Skeletal muscle satellite cell (primary cell): ENCODE results near the gene ARMS2. TPM values are rescaled to one million over a fixed set of nuclear protein-coding genes. Genes with fewer than 3 reads are reported as not detected.

Experiments
- H3K27me3 ChIP-seq: 2 replicates; pipeline ENCODE4 v1.7.0; 2013; ENCODE audit warnings: low read length; ENCODE audit not compliant: control insufficient read depth, insufficient read depth
- H3K36me3 ChIP-seq: 2 replicates; pipeline ENCODE4 v1.7.0; 2013; ENCODE audit warnings: mild to moderate bottlenecking, control low read depth, low read length; ENCODE audit not compliant: insufficient read depth
- H3K4me1 ChIP-seq: 2 replicates; pipeline ENCODE4 v1.7.0; 2013; ENCODE audit warnings: low read length; ENCODE audit not compliant: control insufficient read depth, insufficient read depth
- H3K4me2 ChIP-seq: 2 replicates; pipeline ENCODE4 v1.7.0; 2013; ENCODE audit warnings: mild to moderate bottlenecking, low read length
- H3K4me3 ChIP-seq: 2 replicates; pipeline ENCODE4 v1.7.0; 2013; ENCODE audit warnings: low read length
- H3K9ac ChIP-seq: 2 replicates; pipeline ENCODE4 v1.7.0; 2013; ENCODE audit warnings: mild to moderate bottlenecking, low read depth, low read length, moderate library complexity
- H3K9me3 ChIP-seq: replicated peaks from 2 replicates; pipeline ENCODE4 v1.7.0; 2013; ENCODE audit warnings: mild to moderate bottlenecking, control low read depth, low read length
- total RNA-seq: library from RNA; depleted of rRNA; stranded (reverse); fragments of >200 nt; gene quantifications from 2 replicates; pipeline ENCODE4 v1.2.3, GENCODE V29; 2012; rRNA removed

ARMS2 gene, protein sequence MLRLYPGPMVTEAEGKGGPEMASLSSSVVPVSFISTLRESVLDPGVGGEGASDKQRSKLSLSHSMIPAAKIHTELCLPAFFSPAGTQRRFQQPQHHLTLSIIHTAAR
- total RNA-seq = not detected in 2 replicates

DNA sequence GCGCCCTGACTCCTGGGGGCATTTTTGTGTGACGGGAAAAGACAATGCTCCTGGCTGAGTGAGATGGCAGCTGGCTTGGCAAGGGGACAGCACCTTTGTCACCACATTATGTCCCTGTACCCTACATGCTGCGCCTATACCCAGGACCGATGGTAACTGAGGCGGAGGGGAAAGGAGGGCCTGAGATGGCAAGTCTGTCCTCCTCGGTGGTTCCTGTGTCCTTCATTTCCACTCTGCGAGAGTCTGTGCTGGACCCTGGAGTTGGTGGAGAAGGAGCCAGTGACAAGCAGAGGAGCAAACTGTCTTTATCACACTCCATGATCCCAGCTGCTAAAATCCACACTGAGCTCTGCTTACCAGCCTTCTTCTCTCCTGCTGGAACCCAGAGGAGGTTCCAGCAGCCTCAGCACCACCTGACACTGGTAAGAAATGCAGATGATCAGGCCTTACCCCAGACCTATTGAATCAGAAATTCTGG lies at the start of gene ARMS2:
Gene ARMS2 (plus strand): TSS at position 51 of the 478 bp plus-strand sequence. CDS start 75 bp downstream, at position 126.
- Histone ChIP-seq H3K9me3 (no peaks in the 10 kb centered on the region), H3K27me3 (no peaks in the 10 kb centered on the region)

DNA sequence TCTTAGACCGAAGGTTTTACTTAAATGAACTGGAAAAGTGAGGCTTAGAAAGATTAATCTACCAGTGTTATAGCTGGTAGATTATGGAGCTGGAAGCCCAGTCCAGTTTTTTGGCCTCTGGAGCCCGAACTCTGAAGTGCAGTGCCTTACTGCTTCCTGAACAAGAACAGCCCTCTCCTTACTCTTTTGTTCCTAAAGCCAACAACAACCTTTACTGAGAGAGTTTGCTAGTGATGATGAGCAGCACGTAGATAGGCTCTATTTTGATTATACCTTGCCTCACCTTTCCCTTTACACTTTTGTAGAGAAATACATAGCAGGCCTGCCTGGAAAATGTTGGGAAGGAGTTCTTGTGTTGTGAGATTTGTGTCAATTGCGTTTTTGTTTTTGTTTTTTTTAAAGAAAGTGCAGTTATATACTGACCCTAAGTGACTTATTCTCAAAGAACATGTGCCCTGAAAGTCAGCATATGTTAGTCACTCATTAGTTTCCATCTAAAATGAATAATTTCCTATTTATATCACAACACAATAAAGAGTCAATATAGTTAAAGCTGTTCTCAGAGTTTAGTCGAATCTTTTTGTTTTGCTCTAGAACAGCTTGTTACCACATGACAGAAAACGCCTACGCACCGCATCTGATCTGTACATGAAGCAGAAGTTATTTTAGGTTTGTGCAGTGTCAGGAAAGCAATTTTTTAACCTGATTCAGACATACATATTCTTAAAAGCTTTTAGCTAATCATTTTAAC lies 46.9 kb upstream of the ARMS2 start:
- no peak overlapping the region for H3K4me3 ChIP-seq
- H3K9ac ChIP-seq = no peak overlapping the region
- no peak overlapping the region for H3K4me2 ChIP-seq
- H3K4me1 ChIP-seq = no peaks in the 10 kb centered on the region
- no peaks in the 10 kb centered on the region for H3K9me3 ChIP-seq
- no peaks in the 10 kb centered on the region for H3K27me3 ChIP-seq
- peaks cover 17% of the 10 kb centered on the region for H3K36me3 ChIP-seq

More for the DNA sequence above, at the start of gene ARMS2:
- no peak within 1 kb of the TSS for H3K4me3 ChIP-seq
- no peaks in the 10 kb centered on the region for H3K36me3 ChIP-seq
- H3K9ac ChIP-seq = no peak within 1 kb of the TSS
- peaks cover 13% of the 10 kb centered on the region for H3K4me1 ChIP-seq
- no peak within 1 kb of the TSS for H3K4me2 ChIP-seq

DNA sequence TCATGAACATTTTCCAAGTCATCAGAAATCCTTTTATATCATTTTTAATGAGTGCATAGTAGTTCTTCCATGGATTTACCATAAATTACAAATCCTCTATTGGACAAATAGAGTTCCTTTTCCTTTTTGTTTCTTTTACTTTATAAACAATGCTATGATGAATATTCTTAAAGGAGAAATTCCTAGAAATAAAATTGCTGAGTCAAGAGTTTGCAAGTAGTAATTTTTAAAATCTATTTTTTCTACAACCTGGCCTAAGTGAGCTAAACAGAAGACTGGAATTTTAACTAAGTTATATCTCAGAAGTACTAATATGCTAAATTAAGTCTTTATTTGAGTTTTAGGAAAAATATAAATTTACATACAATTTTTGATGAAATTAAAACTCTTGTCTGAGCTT lies 41.1 kb upstream of the ARMS2 start:
- Histone ChIP-seq H3K4me3 (no peak overlapping the region), H3K9me3 (no peaks in the 10 kb centered on the region), H3K4me1 (peaks cover 12% of the 10 kb centered on the region), H3K27me3 (no peaks in the 10 kb centered on the region), H3K9ac (no peak overlapping the region), H3K4me2 (no peak overlapping the region), H3K36me3 (peaks cover 15% of the 10 kb centered on the region)

DNA sequence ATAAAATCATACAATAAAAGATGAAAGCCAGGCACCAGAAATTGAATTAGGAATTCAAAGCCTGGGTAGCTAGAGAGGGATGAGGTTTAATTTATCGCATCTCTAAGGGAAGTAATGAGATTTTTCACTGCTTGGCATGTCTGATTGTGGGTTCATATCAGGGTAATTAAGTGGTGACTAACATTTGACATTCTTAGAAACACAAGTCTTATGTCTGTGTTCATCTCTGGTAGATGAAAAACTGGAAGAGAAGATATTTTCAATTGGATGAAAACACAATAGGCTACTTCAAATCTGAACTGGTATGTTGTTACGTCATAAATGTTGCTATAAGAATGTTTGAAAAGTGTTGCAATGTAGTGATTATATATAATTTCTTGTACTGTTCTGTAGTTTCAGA lies 36.8 kb upstream of the ARMS2 start:
- H3K4me2 ChIP-seq = no peak overlapping the region
- no peak overlapping the region for H3K9ac ChIP-seq
- peaks cover 11% of the 10 kb centered on the region for H3K36me3 ChIP-seq
- H3K9me3 ChIP-seq = no peaks in the 10 kb centered on the region
- H3K4me1 ChIP-seq = peaks cover 48% of the 10 kb centered on the region
- no peak overlapping the region for H3K4me3 ChIP-seq
- H3K27me3 ChIP-seq = no peaks in the 10 kb centered on the region

DNA sequence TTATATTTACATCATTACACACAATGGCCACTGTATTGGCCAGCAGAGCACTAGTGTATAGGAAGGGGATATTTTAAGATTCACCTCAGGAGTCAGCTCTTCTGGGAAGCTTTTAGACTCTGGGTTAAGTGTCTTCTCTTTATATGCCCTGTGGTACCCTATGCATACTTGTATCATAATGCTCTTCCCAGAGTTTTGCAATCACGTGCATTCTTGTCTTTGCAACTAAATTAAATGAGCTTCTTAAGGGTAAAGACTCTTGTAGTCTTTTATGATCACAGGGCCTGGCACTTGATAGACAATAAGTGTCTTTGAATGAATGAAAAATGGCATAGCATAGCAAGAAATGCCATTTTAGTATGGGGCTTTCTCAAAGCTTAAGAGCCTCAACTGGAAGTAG lies 35.4 kb upstream of the ARMS2 start:
- Histone ChIP-seq H3K27me3 (no peaks in the 10 kb centered on the region), H3K4me2 (no peak overlapping the region), H3K4me1 (peaks cover 48% of the 10 kb centered on the region), H3K9ac (no peak overlapping the region), H3K9me3 (no peaks in the 10 kb centered on the region), H3K4me3 (no peak overlapping the region), H3K36me3 (peaks cover 5% of the 10 kb centered on the region)

DNA sequence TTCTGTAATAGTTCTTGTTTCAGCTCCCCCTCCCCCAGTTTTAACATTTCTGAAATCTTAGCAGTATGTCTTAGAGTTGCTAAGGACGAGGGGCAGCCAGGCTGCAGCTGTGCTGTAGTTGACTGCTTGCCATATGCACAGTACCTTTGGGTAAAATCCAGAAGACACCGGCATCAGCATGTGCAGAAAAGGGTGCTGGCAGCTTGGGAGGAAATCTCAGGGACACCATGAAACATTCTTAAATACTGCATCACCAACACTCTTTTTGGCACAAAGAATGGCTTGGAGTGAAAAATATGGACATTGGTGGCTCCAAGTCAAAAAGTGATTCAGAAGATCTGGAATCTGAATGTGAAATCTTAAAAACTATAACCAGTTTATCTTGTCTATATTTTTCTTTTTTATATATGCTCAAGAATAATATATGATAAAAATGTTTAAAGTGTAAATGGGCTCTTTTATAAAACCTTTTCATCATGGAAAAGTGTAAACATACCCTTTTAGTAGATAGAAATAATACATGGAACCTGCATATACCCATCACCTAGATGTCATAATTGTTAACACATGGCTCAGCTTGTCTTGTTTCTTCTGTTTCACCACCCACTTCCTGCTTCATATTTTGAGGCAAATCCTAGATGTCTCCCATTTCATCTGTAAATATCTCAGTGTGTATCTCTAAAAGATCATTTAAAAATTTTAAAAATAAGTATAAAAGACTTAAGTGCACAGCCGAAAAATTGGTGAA lies 34.4 kb upstream of the ARMS2 start:
- no peak overlapping the region for H3K4me3 ChIP-seq
- peaks cover 48% of the 10 kb centered on the region for H3K4me1 ChIP-seq

DNA sequence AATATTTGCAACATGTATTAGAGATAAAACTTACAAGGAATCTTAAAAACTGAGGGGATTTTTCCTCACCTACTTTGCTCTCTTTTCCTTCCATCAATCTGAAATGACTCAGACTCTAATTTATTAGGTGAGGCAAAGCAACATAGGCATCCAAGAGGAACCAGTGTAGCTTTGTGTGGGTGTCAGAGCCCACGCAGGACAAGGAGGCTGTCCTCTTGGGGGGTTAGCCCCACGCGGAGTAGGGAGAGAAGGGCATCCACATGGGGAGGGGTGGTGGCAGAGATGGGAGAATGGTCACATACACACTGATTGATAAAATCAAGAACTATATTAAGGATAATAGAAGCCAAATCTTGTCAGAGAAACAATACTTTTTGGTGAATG lies 33.8 kb upstream of the ARMS2 start:
- H3K9me3 ChIP-seq = no peaks in the 10 kb centered on the region
- peak overlapping the region; percentile 35 for H3K4me2 ChIP-seq
- peaks cover 5% of the 10 kb centered on the region for H3K36me3 ChIP-seq
- no peak overlapping the region for H3K9ac ChIP-seq
- H3K4me1 ChIP-seq = peaks cover 48% of the 10 kb centered on the region
- no peak overlapping the region for H3K4me3 ChIP-seq
- no peaks in the 10 kb centered on the region for H3K27me3 ChIP-seq

More for the DNA sequence above, 34.4 kb upstream of the ARMS2 start:
- Histone ChIP-seq H3K9me3 (no peaks in the 10 kb centered on the region), H3K27me3 (no peaks in the 10 kb centered on the region), H3K36me3 (peaks cover 5% of the 10 kb centered on the region), H3K4me2 (peak overlapping the region; percentile 52), H3K9ac (no peak overlapping the region)

DNA sequence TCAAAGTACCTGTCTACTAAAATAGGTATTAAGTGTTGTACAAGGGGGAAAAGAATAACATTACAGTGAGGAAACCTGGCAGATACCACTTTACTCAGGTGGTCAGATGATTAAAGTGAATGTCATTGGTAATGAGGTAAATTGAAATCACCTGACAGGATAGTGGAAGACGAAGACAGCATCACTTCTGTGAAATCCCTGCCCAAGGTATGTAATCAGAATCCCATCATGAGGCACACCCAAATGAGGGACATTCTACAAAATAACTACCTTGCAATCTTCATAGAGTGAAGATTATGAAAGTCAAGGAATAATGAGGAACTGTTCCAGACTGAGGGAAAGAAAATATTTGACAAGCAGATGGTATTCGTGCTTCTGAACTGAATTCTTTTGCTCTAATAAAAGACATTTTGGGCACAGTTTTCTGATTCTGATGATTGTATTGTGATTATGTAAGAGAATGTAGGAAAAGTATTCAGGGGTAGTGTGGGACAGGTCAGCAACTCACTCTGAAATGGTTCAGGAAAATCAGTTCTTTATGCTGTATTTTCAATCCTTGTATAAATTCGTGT lies 33.3 kb upstream of the ARMS2 start:
- peaks cover 48% of the 10 kb centered on the region for H3K4me1 ChIP-seq
- peaks cover 5% of the 10 kb centered on the region for H3K36me3 ChIP-seq
- H3K9ac ChIP-seq = no peak overlapping the region
- H3K4me2 ChIP-seq = peak overlapping the region; percentile 35
- no peaks in the 10 kb centered on the region for H3K9me3 ChIP-seq
- H3K27me3 ChIP-seq = no peaks in the 10 kb centered on the region
- no peak overlapping the region for H3K4me3 ChIP-seq

DNA sequence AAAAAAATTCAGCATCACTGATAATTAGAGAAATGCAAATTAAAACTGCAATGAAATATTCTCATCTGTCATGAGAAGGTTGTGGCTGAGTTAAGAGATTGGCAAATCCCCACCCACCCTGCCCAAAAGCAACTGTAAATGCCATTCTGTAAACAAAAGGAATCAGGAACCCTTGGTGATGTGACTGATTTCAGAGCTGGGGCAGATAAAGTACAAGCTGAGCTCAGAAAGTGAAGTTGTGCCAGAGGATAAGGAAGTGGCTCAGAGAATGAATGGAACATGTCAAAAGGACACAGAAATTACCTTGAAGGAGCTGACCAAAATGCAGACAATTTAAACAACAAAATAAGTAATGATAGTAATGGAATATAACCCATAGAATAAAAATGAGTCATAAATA lies 32.7 kb upstream of the ARMS2 start:
- Histone ChIP-seq H3K4me2 (no peak overlapping the region), H3K4me3 (no peak overlapping the region), H3K9ac (no peak overlapping the region), H3K9me3 (no peaks in the 10 kb centered on the region), H3K27me3 (no peaks in the 10 kb centered on the region), H3K4me1 (peaks cover 46% of the 10 kb centered on the region), H3K36me3 (peaks cover 4% of the 10 kb centered on the region)

DNA sequence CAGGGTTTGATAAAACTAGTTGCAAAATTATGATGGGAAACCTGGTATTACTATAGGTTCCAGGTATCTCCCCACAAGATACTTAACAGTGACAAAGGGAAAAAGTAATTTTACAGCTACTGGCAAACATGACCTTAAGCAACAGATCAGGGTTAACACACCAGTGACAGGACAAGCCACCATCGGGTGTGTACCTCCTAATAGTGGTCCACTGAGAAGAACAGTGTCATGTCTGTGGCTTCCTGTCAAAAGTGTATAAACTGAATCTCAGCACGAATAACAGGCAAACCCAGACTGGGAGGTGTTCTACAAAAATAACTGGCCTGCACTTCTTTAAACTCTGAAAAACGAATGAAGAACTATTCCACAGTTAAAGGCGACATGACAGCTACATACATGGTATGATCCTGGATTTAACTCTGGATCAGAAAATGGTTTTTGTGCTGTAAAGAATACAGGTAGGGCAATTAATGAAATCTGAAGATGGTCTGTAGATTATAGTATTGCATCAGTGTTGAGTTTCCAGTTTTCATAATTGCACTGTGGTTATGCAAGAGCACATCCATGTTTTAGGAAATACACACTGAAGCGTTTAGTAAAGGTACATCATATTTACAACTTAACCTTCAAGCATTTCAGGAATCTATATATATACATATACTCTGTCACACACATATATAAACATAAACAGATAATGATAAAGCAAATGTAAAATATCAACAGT lies 32.0 kb upstream of the ARMS2 start:
- Histone ChIP-seq H3K27me3 (no peaks in the 10 kb centered on the region), H3K4me2 (no peak overlapping the region), H3K4me3 (no peak overlapping the region), H3K9ac (no peak overlapping the region), H3K4me1 (peaks cover 44% of the 10 kb centered on the region), H3K9me3 (no peaks in the 10 kb centered on the region), H3K36me3 (peaks cover 4% of the 10 kb centered on the region)

DNA sequence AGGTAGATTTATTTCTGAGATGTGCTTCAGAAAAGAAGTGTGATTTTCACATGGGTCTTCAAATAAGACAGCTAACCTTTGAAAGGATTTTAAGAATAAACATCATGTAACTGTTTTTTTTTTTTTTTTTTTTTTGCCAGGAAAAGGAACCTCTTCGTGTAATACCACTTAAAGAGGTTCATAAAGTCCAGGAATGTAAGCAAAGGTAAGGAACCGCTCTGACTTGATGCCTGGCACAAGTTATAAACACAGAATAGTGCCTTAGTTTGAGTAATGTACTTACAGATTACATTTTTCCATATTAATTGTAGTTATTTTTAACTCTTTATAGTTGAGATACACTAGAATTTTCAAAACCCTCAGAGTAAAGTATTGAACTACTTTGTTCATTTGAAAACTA lies 30.4 kb upstream of the ARMS2 start:
- Histone ChIP-seq H3K4me3 (no peak overlapping the region), H3K9ac (no peak overlapping the region), H3K27me3 (no peaks in the 10 kb centered on the region), H3K4me2 (no peak overlapping the region), H3K9me3 (no peaks in the 10 kb centered on the region), H3K36me3 (peaks cover 10% of the 10 kb centered on the region), H3K4me1 (peaks cover 33% of the 10 kb centered on the region)
